Activated CD4-positive, alpha-beta T cell treated with anti-CD3 and anti-CD28 coated beads, Interleukin-2, amount 50 U/mL, for 48 hours (primary cell): ENCODE measurements around the gene HCN1.
"Not testable (repeated sequence)": the region's sequence is repeated elsewhere in the genome, so short reads cannot be mapped to it uniquely, and the experiment has no call there.

Experiments used
- DNase-seq, 2 experiments: peaks; one replicate each; pipeline ENCODE4 v3.0.0-alpha.2; 2020

The HCN1 gene

GRCh38 chr5:45414620-45415573, 281.3 kb downstream of the HCN1 start:
- no peak for DNase-seq

- no peak for DNase-seq
These were observed 284.1 kb downstream of the HCN1 start for GRCh38 chr5:45411971-45412612.

DNA sequence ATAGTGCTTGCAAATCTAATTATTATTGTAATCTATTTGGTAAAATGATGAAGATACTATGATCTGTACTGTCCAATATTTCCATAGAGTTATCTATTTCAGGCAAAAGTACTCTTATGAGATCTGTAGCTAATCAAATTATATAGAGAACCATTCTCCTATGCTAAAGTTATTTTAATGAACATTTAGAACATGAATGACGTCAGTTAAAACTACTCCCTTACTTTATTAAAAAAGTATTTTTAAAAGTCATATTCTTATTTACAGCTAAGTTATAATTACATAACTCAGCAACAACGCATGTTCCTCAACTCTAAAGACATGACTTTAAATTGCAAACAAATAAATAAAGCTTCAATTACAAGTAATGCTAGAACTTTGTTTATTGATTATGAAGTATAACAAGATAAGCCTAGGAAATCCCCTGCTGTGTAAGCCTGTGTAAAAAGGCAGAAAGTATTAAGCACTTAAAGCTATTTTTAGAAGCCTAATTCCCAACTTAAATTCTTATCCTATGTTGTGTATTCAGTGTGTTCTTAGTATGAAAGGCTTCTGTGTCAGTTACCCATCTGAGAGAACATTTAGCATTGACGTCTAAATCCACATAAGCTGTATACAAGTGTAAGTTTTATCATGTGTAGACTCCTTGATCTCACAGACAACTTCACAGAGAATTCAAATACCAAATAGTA, 285.7 kb downstream of the HCN1 start:
- DNase-seq: no peak

GRCh38 chr5:45408067-45408466, 288.1 kb downstream of the HCN1 start:
- DNase-seq: no peak

- DNase-seq: no peak
These were observed 293.2 kb downstream of the HCN1 start for GRCh38 chr5:45402804-45403455.

GRCh38 chr5:45399041-45399440, 297.1 kb downstream of the HCN1 start:
- no peak for DNase-seq

GRCh38 chr5:45385321-45386058, 310.7 kb downstream of the HCN1 start:
- no peak for DNase-seq

GRCh38 chr5:45383985-45384384, 312.2 kb downstream of the HCN1 start:
- DNase-seq: no peak

DNA sequence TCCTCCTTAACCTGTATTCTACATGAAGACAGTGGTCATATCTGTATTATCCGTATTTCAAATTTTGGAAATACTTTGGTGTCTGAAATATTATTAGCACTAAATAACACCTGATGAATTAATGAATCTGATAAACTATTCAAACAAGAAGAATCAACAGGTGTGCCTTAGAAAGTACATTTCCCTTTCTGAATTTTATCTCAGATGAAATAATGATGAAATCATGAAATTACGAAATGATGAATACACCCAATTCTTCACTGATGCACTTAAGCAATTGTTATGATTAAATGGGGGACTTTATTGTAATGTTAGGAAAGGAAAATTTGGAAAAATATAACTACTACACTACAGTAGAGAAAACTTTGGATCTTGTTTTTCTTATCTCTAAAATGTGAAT, 313.6 kb downstream of the HCN1 start:
- no peak for DNase-seq

DNA sequence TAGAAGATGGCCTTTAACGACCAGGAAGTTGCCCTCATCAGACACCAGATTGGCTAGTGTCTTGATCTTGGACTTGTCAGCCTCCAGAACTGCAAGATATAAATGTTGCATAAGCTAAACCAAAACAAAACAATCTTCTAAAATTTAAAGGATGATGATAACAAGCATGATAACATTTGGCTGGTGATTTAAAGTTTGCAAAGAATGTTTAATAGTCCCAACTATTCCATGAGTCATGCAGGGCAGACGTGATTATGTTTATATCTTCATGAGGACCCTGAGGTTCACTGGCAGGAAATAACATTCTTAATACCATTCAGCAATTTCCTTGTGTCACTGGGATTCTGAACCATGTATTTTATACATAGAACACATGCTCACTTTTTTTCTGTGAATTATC, 319.8 kb downstream of the HCN1 start:
- DNase-seq: no peak

GRCh38 chr5:45372629-45373028, 323.6 kb downstream of the HCN1 start:
- DNase-seq: no peak

GRCh38 chr5:45371423-45371822, 324.8 kb downstream of the HCN1 start:
- not testable (repeated sequence) for DNase-seq

DNA sequence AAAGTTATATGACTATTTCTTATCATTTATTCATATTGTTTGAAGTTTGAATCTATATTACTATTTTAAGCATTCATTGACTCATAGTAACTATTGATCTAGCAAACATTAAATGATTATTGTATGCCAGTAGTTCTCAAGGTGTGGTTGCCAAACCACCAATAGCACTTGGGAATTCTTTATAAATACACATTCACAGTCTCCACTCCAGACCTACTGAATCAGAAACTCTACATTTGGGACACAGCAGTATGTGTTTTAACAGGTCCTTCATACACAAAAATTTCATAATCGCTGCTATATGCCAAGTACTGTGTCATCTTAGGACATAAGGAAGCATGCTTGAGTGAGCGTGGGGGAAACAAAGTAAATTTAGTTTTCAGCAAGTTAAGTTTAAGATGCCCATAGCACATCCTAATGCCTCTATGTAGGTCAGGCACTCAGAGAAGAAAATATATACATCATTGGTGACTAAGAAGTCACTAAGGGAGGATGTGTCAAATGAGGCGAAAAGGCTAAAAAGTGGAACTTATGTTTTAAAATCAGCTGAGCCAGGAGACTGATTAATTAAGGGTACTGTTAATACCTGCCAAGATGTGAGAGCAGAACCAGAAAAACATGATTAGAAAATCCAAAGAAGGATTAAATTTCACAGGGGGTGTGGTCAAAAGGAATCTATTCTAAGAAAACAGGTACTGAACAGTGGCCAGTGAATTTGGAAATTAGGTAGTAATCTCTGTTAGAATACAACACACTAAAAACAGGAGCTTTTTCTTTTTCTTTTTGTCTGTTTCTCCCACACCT, 340.8 kb downstream of the HCN1 start:
- DNase-seq: no peak

DNA sequence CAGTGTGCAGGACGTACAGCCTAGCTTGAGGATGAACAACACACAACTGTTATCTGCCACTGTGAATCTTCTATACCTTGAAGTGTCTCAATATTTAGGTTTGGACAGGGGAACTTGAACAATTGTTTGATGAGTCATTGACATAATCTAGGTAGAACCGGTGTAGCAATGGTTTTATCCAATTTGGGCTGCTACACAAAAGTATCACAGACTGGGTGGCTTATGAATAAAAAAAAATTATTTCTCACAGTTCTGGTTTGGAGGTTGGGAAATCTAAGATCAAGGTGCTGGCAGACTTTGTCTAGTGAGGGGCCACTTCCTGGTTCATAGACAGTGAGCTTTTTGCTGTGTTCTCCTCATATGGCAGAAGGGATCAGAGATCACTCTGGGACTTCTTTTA, 359.7 kb downstream of the HCN1 start:
- no peak for DNase-seq

GRCh38 chr5:45335978-45336377, 360.2 kb downstream of the HCN1 start:
- no peak for DNase-seq

DNA sequence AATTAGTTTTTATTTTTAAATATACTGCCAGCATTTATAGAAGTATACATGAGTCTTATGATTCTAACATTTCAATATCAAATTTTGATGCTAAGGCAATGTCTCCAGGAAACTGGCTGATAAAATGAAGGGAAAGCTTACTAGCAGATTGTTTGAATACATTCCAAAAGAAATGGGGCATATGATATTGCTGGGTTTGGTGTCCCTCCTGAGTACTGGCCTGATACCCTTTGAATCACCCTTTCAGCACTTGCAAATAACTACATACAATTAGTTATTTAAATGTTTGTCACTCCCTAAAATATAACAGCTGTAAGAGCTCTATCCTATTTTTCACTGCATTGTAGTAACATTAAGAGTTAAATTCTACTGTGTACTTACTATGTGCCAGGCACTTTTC, 360.8 kb downstream of the HCN1 start:
- no peak for DNase-seq

DNA sequence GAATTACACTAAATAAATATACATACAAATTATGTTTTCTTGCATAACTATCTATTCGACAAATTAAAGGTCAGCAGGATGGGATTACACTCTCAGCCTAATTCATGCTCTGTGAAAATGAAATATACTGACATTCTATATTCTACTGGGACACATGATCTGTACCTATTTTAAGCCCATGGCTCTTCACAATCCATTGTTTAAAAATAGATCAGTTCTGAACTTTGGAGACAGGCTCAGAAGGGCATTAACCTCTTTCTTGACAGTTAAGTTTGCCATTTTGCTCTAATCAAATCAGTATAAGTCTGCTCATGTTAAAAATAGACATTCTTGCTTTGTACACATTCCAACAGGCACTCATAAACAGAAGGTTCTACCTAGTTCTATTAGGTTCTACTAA, 361.2 kb downstream of the HCN1 start:
- DNase-seq: no peak

GRCh38 chr5:45312627-45313026, 383.6 kb downstream of the HCN1 start:
- not testable (repeated sequence) for DNase-seq

DNA sequence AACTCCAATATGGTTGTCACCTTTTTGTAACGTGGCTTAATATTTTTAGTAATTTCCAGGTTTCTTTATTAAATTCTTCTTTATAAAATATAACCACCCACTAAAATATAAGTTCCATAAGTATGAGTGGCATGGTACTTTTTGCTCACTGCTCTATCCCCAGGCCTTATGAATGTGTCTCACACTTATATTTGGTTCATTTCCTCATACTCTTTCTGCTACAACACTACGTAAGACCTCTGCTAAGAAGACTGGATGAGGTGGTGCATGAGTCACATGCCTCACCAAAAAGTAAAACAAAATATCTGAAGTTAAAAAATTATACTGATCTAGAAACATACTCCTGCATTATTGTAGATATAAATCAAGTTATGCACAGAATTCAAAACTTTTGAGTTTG, 400.9 kb downstream of the HCN1 start:
- DNase-seq: no peak

GRCh38 chr5:45288746-45289145, 407.4 kb downstream of the HCN1 start:
- no peak for DNase-seq

- no peak for DNase-seq
These were observed 411.7 kb downstream of the HCN1 start for GRCh38 chr5:45284436-45284835.

DNA sequence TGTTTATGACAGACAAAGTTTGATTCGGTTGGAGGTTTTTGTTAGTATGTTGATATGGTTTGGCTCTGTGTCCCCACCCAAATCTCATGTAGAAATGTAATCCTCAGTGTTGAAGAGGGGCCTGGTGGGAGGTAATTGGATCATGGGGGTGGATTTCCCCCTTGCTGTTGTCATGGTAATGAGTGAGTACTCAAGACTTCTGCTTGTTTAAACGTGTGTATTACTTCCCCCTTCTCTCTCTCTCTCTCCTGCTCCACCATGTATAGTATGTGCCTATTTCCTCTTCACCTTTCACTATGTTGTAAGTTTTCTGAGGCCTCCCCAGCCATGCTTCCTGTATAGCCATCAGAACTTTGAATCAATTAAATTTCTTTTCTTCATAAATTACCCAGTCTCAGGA, 415.1 kb downstream of the HCN1 start:
- DNase-seq: no peak
